ENCODE data around the gene BST2. TPM values are rescaled to one million over a fixed set of nuclear protein-coding genes. Genes with fewer than 3 reads are reported as not detected.

BST2 gene
- polyA plus RNA-seq, 3 donors: 102 to 160 (median 151) TPM

- DNase-seq (ENCODE audit: low read depth in 3 of 3, low spot score in 2 of 3): peak; percentile 98 to 99 (median 98)
These were observed 14.4 kb upstream of the BST2 start, which contains the start of gene MVB12A for GRCh38 chr19:17419621-17420474. Gene MVB12A (plus strand): TSS chr19:17420047. CDS start chr19:17420136, 89 bp downstream.

GRCh38 chr19:17419154-17419620 is 13.8 kb upstream of the BST2 start:
- DNase-seq (ENCODE audit: low read depth in 3 of 3, low spot score in 2 of 3): no peak

- no peak for DNase-seq (ENCODE audit: low read depth in 3 of 3, low spot score in 2 of 3)
These were observed 13.3 kb upstream of the BST2 start for GRCh38 chr19:17418710-17419109.

GRCh38 chr19:17415121-17415520 is 9.7 kb upstream of the BST2 start:
- DNase-seq (ENCODE audit: low read depth in 3 of 3, low spot score in 2 of 3): no peak

GRCh38 chr19:17414097-17414496 is 8.7 kb upstream of the BST2 start:
- no peak for DNase-seq (ENCODE audit: low read depth in 3 of 3, low spot score in 2 of 3)

- no peak for DNase-seq (ENCODE audit: low read depth in 3 of 3, low spot score in 2 of 3)
These were observed 6.4 kb upstream of the BST2 start for GRCh38 chr19:17411801-17412200.

DNA sequence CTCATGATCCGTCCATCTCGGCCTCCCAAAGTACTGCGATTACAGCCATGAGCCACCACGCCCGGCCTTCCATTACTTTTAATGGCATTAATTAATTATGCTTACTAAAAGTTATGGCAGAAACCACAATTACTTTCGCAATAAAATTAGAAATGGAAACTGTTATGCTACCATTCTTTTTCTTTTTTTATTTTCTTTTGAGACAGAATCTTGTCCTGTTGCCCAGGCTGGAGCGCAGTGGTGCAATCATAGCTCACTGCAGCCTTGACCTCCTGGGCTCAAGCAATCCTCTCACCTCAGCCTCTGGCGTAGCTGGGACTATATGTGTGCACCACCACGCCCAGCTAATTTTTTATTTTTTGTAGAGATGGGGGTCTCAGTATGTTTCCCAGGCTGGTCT is 4.6 kb upstream of the BST2 start:
- DNase-seq (ENCODE audit: low read depth in 3 of 3, low spot score in 2 of 3): no peak

DNA sequence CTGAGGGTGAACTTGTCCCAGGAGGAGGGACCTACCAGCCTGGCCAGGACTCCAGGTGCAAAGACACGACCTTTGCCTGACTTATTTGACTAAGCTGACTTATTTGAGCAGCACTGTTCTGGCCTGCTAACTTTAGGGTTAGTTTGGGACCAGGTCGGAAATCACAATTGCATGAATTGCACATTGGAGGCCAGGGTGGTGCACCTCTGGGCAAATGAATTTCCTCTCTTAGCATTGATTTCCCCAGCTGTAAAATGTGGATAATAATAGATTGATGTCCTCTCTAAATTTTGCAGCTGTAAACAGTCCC is 1.4 kb upstream of the BST2 start:
- DNase-seq (ENCODE audit: low read depth in 3 of 3, low spot score in 2 of 3): no peak

DNA sequence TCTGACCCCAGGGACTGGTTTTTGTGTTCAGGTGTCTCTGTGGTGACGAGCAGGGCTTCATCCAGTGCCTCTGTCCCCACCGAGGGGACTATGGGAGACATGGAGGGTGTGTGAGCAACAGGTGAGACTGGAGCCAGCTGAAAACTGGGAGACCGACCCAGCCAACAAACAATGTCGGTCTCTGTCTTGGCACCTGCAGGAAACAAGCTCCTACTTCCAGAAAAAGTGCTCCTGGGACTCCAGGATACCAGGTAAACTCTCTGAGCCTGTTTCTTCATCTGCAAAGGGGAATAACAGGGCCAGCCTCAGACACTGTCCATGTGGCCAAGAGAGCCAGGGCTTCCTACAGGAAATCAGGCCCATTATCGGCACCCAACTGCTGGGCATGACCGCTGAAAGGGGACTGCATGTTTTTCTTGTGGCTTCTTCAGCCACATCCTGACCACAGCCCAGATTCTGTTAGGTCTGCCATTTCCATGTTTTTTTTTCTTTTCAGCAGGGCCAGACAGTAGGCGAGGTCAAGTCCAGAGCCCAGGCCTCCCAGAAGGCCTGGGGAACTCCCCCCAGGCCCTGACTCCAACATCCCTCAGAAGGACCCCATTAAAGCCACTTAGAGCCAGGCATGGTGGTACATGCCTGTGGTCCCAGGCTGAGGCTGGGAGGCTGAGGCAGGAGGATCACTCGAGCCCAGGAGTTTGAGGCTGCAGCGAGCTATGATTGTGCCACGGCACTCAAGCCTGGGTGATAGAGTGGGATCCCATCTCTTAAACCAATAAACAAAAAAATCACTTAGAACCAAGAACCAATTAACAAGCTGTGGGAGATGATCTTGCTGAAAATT is 836 bp upstream of the BST2 start:
- no peak for DNase-seq (ENCODE audit: low read depth in 3 of 3, low spot score in 2 of 3)

- DNase-seq (ENCODE audit: low read depth in 3 of 3, low spot score in 2 of 3): no peak
These were observed 695 bp downstream of the BST2 start for GRCh38 chr19:17404621-17405249.

DNA sequence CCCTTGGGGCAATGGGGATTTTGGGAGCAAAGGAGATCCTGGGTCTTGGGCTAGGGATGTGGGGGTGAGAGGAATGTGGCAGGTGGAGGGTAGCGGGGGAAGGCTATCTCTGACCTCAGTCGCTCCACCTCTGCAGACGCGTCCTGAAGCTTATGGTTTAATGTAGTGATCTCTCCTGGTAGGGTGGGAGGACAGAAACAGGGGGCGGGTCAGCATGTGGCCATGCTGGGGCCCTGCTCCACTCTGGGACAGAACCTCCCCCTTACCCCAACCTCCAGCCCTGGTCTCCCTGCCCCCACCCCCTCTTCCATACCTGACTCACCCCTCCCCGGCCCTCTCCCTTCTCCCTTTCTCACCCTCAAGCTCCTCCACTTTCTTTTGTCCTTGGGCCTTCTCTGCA is 1.4 kb downstream of the BST2 start:
- DNase-seq (ENCODE audit: low read depth in 3 of 3, low spot score in 2 of 3): no peak

GRCh38 chr19:17402982-17403855 is 2.2 kb downstream of the BST2 start:
- DNase-seq (ENCODE audit: low read depth in 3 of 3, low spot score in 2 of 3): no peak

GRCh38 chr19:17401628-17402027 is 3.8 kb downstream of the BST2 start:
- DNase-seq (ENCODE audit: low read depth in 3 of 3, low spot score in 2 of 3): no peak

GRCh38 chr19:17398902-17399527 is 6.4 kb downstream of the BST2 start:
- no peak for DNase-seq (ENCODE audit: low read depth in 3 of 3, low spot score in 2 of 3)

DNA sequence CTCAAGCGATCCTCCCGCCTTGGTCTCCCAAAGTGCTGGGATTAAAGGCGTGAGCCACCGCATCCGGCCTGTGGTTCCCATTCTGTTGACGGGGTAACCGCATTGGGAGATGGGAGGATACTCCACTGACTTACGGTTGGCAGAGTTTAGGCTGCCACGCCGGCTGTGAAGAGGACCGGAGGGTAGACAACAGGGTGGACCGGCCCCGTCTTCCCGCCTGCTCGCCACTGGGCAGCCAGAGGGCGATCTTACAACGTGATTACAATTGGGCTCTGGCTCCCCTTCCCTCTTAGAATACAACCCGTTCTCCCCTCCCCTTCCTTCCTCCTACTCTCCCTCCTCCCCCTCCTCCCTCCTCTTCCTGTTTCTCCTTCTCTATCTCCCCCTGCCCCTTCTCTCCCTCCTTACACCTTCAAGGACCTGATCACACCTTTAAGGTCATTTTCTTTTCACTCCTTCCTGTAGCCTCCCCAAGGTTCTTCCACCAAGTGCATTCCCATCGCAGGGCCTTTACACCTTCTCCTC is 10.5 kb downstream of the BST2 start:
- DNase-seq (ENCODE audit: low read depth in 3 of 3, low spot score in 2 of 3): no peak

- no peak for DNase-seq (ENCODE audit: low read depth in 3 of 3, low spot score in 2 of 3)
These were observed 11.5 kb downstream of the BST2 start, which contains the start of gene CCDC194 for GRCh38 chr19:17393914-17394313. Gene CCDC194 (minus strand): TSS chr19:17394196. CDS start chr19:17394158, 38 bp downstream.

GRCh38 chr19:17393002-17393401 is 12.4 kb downstream of the BST2 start:
- DNase-seq (ENCODE audit: low read depth in 3 of 3, low spot score in 2 of 3): no peak

DNA sequence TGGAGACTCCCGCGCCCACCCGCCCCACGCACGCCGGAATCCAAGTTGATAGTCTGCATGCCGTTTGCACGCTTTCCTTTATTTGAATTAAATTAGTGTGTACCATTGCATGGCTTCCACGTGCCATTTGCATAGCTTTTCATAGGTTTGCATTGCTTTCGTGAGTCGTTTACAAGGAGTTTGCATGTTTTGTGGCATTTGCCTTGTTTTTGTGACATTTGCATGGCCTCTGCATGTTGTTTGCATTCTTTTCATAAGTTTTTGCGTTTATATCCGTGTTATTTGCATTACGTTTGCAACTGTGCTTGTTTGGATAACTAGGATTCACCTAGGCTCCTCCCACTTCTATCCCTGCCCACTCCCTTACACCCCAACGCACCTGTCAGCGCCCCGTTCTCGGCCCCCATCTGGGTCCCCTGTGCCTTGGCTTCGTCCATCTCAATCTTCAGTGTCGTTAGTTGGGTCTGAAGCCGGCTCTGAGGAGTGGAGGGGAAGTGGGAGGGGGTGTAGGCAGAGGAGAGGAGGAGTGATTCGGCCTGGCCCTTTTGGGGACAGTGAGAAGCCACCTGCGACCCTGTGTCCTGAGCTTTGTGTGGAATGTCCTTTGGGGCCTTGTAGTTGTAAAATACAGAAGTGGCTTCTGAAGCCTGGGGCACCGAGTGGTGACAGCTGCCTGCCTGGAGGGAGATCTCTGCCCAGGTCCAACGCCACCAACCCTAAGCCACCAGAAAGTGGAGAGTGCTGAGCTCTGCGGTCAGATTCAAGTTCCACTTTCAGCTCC is 13.9 kb downstream of the BST2 start:
- DNase-seq (ENCODE audit: low read depth in 3 of 3, low spot score in 2 of 3): no peak

Data from right renal cortex interstitium (tissue), 3 donors.